ENCODE results near the gene SSR2. TPM values are rescaled to one million over a fixed set of nuclear protein-coding genes. Genes with fewer than 3 reads are reported as not detected.

Gene SSR2
- total RNA-seq, 4 donors from 2014 or later: 172 to 236 (median 212) TPM

- no peaks in the 10 kb centered on the region for H3K27me3 ChIP-seq
- H3K36me3 ChIP-seq: no peaks in the 10 kb centered on the region
- WGBS, 2 donors: 75 to 79% methylated on average over 16 of the region's 16 CpGs
- H3K4me1 ChIP-seq: peaks cover 0 to 5% (median 0%) of the 10 kb centered on the region in 4 donors
- no peak overlapping the region for H3K27ac ChIP-seq
- H3K9me3 ChIP-seq: no peaks in the 10 kb centered on the region
- TF ChIP-seq EP300 (IDR thresholded peaks at IDR 0.05): no peak
- no peak for TF ChIP-seq POLR2A (IDR thresholded peaks at IDR 0.05)
- TF ChIP-seq CTCF (IDR thresholded peaks at IDR 0.05): no peak
- no peak overlapping the region for H3K4me3 ChIP-seq
- DNase-seq (ENCODE audit: low spot score in 2 of 2): no peak
Observed at GRCh38 chr1:156065871-156066270, 45.1 kb upstream of the SSR2 start.

- Histone ChIP-seq H3K36me3 (no peaks in the 10 kb centered on the region), H3K4me3 (no peak overlapping the region), H3K9me3 (no peaks in the 10 kb centered on the region), H3K27ac (no peak overlapping the region), H3K27me3 (no peaks in the 10 kb centered on the region), H3K4me1 (peaks cover 0 to 5% (median 0%) of the 10 kb centered on the region in 4 donors)
- WGBS, 2 donors: 87 to 89% methylated on average over 3 of the region's 3 CpGs
- no peak for TF ChIP-seq EP300 (IDR thresholded peaks at IDR 0.05)
- no peak for TF ChIP-seq POLR2A (IDR thresholded peaks at IDR 0.05)
- TF ChIP-seq CTCF (IDR thresholded peaks at IDR 0.05): no peak
- no peak for DNase-seq (ENCODE audit: low spot score in 2 of 2)
Observed at GRCh38 chr1:156065212-156065611, 44.5 kb upstream of the SSR2 start.

GRCh38 chr1:156064615-156065014, 43.9 kb upstream of the SSR2 start:
- H3K9me3 ChIP-seq: no peaks in the 10 kb centered on the region
- H3K36me3 ChIP-seq: no peaks in the 10 kb centered on the region
- WGBS, 2 donors: 89 to 100% methylated on average over 2 of the region's 2 CpGs
- no peak overlapping the region for H3K4me3 ChIP-seq
- peaks cover 0 to 5% (median 0%) of the 10 kb centered on the region in 4 donors for H3K4me1 ChIP-seq
- no peak for TF ChIP-seq EP300 (IDR thresholded peaks at IDR 0.05)
- TF ChIP-seq CTCF (IDR thresholded peaks at IDR 0.05): no peak
- TF ChIP-seq POLR2A (IDR thresholded peaks at IDR 0.05): no peak
- no peak overlapping the region for H3K27ac ChIP-seq
- DNase-seq (ENCODE audit: low spot score in 2 of 2): no peak
- no peaks in the 10 kb centered on the region for H3K27me3 ChIP-seq

- H3K4me1 ChIP-seq: peaks cover 0 to 5% (median 0%) of the 10 kb centered on the region in 4 donors
- H3K27me3 ChIP-seq: no peaks in the 10 kb centered on the region
- WGBS, 2 donors: 59 to 60% methylated on average over 2 of the region's 2 CpGs
- peaks cover 0 to 5% (median 0%) of the 10 kb centered on the region in 3 donors for H3K36me3 ChIP-seq
- H3K4me3 ChIP-seq: no peak overlapping the region
- no peak for DNase-seq (ENCODE audit: low spot score in 2 of 2)
- TF ChIP-seq CTCF (IDR thresholded peaks at IDR 0.05) (no peak), POLR2A (IDR thresholded peaks at IDR 0.05) (no peak), EP300 (IDR thresholded peaks at IDR 0.05) (no peak)
- H3K9me3 ChIP-seq: no peaks in the 10 kb centered on the region
- H3K27ac ChIP-seq: no peak overlapping the region
Observed at GRCh38 chr1:156063997-156064285, 43.2 kb upstream of the SSR2 start.

- 83 to 87% methylated on average over 3 of the region's 3 CpGs for WGBS, 2 donors
- no peaks in the 10 kb centered on the region for H3K9me3 ChIP-seq
Observed at GRCh38 chr1:156062189-156062588, 41.4 kb upstream of the SSR2 start.

More at GRCh38 chr1:156062189-156062588, 41.4 kb upstream of the SSR2 start:
- Histone ChIP-seq H3K27me3 (no peaks in the 10 kb centered on the region), H3K4me1 (peaks cover 0 to 5% (median 0%) of the 10 kb centered on the region in 4 donors), H3K4me3 (no peak overlapping the region), H3K27ac (no peak overlapping the region), H3K36me3 (peaks cover 0 to 22% (median 0%) of the 10 kb centered on the region in 3 donors)
- TF ChIP-seq POLR2A (IDR thresholded peaks at IDR 0.05): no peak
- TF ChIP-seq EP300 (IDR thresholded peaks at IDR 0.05): no peak
- no peak for TF ChIP-seq CTCF (IDR thresholded peaks at IDR 0.05)
- no peak for DNase-seq (ENCODE audit: low spot score in 2 of 2)
